BLaER1 (cell line): ENCODE measurements around the gene DSTYK.

Experiments used
- H3K27ac ChIP-seq: shearing (Covaris generic); formaldehyde crosslinking; 2 replicates; pipeline ENCODE4 v1.8.1; 2022
- H3K27me3 ChIP-seq: shearing (Covaris generic); formaldehyde crosslinking; 2 replicates; pipeline ENCODE4 v1.8.1; 2022
- H3K36me3 ChIP-seq: shearing (Covaris generic); formaldehyde crosslinking; 2 replicates; pipeline ENCODE4 v1.8.1; 2022
- H3K4me1 ChIP-seq: shearing (Covaris generic); formaldehyde crosslinking; 2 replicates; pipeline ENCODE4 v1.8.1; 2022
- H3K4me2 ChIP-seq: shearing (Covaris generic); formaldehyde crosslinking; 2 replicates; pipeline ENCODE4 v1.8.1; 2022
- H3K4me3 ChIP-seq: shearing (Covaris generic); formaldehyde crosslinking; 2 replicates; pipeline ENCODE4 v1.8.1; 2022
- H3K9ac ChIP-seq: shearing (Covaris generic); formaldehyde crosslinking; 2 replicates; pipeline ENCODE4 v1.8.1; 2022
- H3K9me3 ChIP-seq: shearing (Covaris generic); formaldehyde crosslinking; 2 replicates; pipeline ENCODE4 v1.8.1; 2022
- H4K20me1 ChIP-seq: shearing (Covaris generic); formaldehyde crosslinking; 2 replicates; pipeline ENCODE4 v1.8.1; 2022
- Cebpa-rat ChIP-seq: shearing (Covaris generic); IDR thresholded peaks from 2 replicates; pipeline ENCODE4 v1.8.1; 2022

Gene DSTYK

DNA sequence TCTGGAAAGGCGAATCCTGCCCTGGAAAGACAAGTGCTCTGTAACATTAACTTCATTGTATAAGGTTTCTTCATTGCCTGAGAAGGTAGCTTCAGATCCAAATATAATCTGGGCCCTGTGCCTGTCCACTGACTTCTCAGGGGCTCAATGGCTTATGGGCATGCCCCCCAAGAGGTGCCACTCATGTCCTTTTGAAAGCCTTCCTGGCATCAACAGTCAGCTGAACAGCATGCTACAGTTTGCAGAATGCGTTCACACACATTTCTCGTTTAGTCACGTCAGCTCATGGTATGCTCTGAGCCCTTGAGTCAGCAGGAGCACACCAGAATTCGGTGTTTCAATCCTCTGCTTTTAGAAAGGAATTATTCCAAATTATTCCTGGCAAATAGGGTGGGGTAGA is 40.1 kb upstream of the DSTYK start:
- Histone ChIP-seq H3K4me3 (no peak overlapping the region), H3K36me3 (no peaks in the 10 kb centered on the region), H4K20me1 (no peaks in the 10 kb centered on the region), H3K9ac (no peak overlapping the region), H3K27ac (no peak overlapping the region), H3K9me3 (no peaks in the 10 kb centered on the region), H3K4me1 (peaks cover 36% of the 10 kb centered on the region), H3K27me3 (peaks cover 4% of the 10 kb centered on the region; the same call in 1 of the 2 replicates), H3K4me2 (no peak overlapping the region)
- TF ChIP-seq Cebpa-rat = no peak

DNA sequence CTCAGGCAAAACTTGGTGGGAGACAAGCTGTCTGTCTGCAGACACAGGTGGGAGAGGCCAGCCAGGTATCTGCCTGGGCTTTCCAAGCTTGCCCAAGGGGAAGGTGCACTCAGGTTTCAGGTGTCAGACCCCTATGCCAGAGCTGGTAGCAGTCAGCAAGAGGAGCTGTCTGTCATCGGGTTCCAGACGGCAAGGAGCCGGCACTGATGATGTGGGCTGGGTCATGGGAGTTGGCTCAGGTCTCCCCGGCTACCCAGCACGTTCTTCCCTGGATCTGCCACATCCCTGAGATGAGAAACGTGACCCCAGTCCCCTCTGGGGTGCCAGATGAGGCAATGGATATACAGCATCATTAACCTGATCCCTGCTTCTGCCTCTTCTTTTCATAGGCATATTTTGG is 39.2 kb upstream of the DSTYK start:
- Histone ChIP-seq H3K4me2 (no peak overlapping the region), H3K27me3 (peaks cover 4% of the 10 kb centered on the region; the same call in 1 of the 2 replicates), H3K4me1 (peaks cover 36% of the 10 kb centered on the region), H3K27ac (no peak overlapping the region), H3K9me3 (no peaks in the 10 kb centered on the region), H4K20me1 (no peaks in the 10 kb centered on the region), H3K4me3 (no peak overlapping the region), H3K36me3 (no peaks in the 10 kb centered on the region), H3K9ac (no peak overlapping the region)
- TF ChIP-seq Cebpa-rat = no peak

DNA sequence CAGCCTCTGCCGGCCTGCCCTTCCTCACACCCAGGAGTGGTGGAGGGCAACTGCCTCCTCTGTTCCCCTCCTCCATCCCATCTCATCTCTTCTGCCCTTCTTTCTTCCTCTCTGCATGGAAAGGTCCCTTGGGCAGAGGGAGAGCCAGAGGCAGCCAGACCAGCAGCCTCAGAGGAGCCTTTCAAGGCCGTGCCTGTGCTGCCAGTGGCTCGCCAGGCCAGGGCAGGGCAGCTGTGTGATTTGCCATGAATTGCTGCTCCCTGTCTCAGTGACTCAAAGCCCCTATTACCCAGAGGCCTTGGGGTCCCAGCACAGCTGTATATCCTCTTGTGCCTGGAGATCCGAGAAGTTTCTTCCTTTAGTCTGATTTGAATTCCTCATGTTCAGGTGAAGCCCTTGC is 38.1 kb upstream of the DSTYK start:
- no peaks in the 10 kb centered on the region for H4K20me1 ChIP-seq
- H3K4me3 ChIP-seq = no peak overlapping the region

DNA sequence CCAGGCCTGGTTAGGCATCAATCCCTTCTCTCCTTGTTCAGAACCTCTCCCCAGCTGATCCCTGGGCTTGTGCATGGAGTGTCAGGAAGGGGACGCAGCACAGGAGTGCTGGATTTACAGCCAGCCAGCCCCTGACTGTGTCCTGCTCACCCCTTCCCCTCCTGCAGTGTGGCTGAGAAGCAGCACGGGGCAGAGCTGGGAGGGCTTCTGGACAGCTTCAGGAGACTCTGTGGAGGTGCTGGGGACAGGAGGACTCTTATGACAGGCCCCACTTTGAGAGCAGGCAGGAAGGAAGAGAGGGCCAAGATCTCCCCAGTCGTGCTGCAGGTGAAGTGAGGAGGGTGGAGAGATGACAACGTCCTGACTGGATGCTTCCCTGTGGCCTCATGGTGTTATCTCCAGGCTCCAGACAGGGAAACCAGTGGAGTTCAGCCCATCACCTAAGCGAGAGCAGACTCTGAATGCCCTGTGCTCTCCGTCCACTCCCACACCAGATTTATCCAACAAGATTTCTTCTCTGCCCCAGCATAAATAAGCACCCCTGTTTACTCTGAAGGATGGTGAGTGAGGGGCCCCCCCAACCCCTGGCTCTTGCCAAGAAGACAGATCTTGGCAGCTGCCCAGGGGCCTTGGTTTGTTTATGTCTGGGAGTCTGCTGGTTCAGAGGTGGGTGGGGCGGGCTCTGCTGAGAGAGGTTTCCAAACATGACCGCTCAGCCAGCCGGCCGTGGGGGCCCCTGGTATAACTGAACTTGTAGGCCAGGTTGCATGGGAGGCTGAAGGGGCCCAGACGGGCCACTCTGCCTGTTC is 37.5 kb upstream of the DSTYK start:
- Histone ChIP-seq H3K9ac (no peak overlapping the region), H3K4me1 (peaks cover 36% of the 10 kb centered on the region), H3K27me3 (peaks cover 4% of the 10 kb centered on the region; the same call in 1 of the 2 replicates), H4K20me1 (no peaks in the 10 kb centered on the region), H3K36me3 (no peaks in the 10 kb centered on the region), H3K4me2 (peak overlapping the region; percentile 80; the same call in 1 of the 2 replicates), H3K4me3 (no peak overlapping the region), H3K9me3 (no peaks in the 10 kb centered on the region), H3K27ac (no peak overlapping the region)
- no peak for TF ChIP-seq Cebpa-rat

More for the DNA sequence above, 38.1 kb upstream of the DSTYK start:
- Histone ChIP-seq H3K4me1 (peaks cover 36% of the 10 kb centered on the region), H3K27ac (no peak overlapping the region), H3K36me3 (no peaks in the 10 kb centered on the region), H3K9ac (no peak overlapping the region), H3K27me3 (peaks cover 4% of the 10 kb centered on the region; the same call in 1 of the 2 replicates), H3K4me2 (no peak overlapping the region), H3K9me3 (no peaks in the 10 kb centered on the region)
- TF ChIP-seq Cebpa-rat = no peak

DNA sequence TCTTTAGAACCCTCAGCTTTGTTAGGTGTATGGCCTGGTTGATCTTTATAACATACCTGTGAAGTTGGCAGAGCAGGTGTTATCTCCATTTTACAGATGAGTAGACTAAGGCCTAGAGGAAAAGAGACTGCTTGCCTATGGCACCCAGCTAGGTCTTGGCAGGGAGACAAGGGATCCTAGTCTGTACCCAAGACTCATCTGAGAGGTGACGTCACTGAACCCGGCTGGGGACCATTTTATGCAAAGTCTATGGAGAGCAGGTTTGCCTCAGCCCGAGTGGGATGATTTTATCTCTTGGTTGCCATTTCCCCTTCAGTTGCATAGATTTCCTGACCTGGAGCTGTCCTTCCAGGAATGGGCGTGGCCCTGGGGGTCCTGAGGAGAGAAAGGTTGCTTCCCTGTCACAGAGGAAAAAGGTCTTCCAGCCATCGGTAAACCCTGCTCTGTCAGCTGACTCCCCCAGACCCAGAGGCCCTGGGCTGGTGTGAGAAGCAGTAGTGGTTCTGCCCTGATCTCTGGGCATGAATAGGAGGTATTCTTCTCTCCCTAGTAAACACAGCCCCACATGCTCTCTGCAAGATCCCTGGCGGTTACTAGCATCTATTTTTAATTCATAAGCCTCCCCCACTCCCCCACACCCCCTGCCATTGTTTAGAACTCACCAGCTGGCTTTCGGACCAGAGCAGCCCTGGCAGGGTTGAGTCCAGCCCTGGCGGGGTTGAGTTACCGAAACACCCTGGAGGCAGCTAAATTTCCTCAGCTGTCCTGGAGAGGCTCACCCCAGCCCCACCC is 35.8 kb upstream of the DSTYK start:
- Histone ChIP-seq H4K20me1 (no peaks in the 10 kb centered on the region), H3K9ac (no peak overlapping the region), H3K4me2 (peak overlapping the region; percentile 80), H3K27ac (peak overlapping the region; percentile 14; the same call in 1 of the 2 replicates), H3K36me3 (no peaks in the 10 kb centered on the region), H3K4me1 (peaks cover 34% of the 10 kb centered on the region), H3K4me3 (no peak overlapping the region), H3K27me3 (peaks cover 4% of the 10 kb centered on the region; the same call in 1 of the 2 replicates), H3K9me3 (no peaks in the 10 kb centered on the region)
- no peak for TF ChIP-seq Cebpa-rat

DNA sequence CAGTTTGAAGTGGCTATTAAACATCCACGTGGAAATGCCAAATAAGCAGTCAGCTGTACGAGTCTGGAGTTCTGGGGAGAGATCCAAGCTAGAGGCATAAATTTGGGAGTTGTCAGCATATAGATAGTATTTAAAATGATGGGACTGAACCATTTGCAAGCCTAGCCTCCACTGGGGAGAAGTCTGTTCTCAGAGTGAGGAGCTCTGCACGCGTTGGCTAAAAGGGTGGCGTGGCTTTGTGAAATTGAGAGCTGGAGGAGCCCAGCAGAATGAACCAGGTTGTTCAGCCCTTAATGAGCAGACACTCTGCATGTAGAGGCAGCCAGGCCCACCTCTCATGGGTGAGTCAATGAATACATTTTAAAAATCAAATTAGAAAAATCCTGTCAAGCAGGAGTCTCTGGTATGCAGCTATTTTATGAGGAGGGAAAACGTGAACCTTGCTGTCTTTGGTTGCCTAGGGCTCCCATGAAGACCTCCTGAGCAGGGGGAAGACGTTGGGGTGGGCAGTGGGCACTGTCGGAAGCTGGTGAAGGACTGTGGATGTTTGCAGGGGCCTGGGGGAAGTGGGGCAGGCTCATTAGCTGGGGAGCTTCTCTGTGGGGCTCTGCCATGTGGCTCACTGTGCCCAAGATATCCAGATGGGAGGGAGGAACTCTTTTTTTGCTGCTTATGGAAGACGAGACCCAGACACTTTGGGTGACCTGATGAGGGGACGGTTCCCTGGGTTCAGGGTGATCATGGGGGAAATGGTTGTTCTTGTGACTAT is 35.0 kb upstream of the DSTYK start:
- no peak overlapping the region for H3K4me3 ChIP-seq
- H3K27ac ChIP-seq = no peak overlapping the region
- no peak for TF ChIP-seq Cebpa-rat
- no peaks in the 10 kb centered on the region for H4K20me1 ChIP-seq
- H3K36me3 ChIP-seq = no peaks in the 10 kb centered on the region
- H3K9me3 ChIP-seq = no peaks in the 10 kb centered on the region
- no peak overlapping the region for H3K9ac ChIP-seq
- H3K4me2 ChIP-seq = peak overlapping the region; percentile 80
- H3K4me1 ChIP-seq = peaks cover 31% of the 10 kb centered on the region
- H3K27me3 ChIP-seq = peaks cover 4% of the 10 kb centered on the region; the same call in 1 of the 2 replicates

DNA sequence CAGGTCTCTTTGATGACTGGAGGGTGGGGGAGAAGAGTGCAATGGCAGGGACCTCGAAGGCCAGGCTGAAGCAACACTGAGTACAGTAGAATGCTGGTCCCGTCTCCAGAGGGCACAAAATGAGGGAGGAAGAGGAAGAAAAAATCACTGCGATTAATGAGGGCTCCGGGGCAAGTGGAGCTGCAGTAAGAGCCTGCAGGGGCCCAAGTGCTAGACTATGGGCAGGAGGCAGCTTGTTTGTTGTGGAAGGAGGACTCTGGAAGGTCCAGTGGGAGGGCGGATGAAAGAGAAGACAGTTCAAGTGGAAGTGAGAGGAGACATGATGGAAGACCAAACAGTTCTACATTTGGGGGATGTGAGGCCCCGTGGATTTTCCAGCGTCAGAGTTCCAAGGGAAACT is 33.6 kb upstream of the DSTYK start:
- Histone ChIP-seq H3K4me2 (no peak overlapping the region), H3K36me3 (no peaks in the 10 kb centered on the region), H3K9ac (no peak overlapping the region), H3K4me1 (peaks cover 33% of the 10 kb centered on the region), H4K20me1 (no peaks in the 10 kb centered on the region), H3K9me3 (no peaks in the 10 kb centered on the region), H3K4me3 (no peak overlapping the region), H3K27me3 (peaks cover 4% of the 10 kb centered on the region; the same call in 1 of the 2 replicates), H3K27ac (no peak overlapping the region)
- no peak for TF ChIP-seq Cebpa-rat

DNA sequence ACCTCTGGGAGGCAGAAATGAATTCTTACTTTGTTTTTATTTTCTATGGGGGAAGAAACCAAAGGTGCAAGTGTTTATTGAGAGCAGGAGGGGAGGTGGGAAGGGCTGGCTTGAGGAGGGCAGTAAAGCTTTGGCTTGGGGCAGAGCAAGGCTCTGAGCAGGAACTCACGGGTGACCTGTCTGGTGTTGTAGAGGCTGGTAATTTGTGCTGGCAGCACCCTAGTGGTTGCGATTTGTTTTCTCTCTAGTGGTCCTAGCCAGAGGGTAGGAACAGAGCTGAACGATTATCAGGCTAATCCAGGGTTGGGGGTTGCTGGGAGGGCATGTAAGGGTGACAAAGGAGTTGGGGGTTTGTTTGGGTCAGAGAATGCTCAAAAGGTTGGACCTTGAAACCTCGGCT is 32.9 kb upstream of the DSTYK start:
- Histone ChIP-seq H3K4me2 (no peak overlapping the region), H3K36me3 (no peaks in the 10 kb centered on the region), H3K27ac (no peak overlapping the region), H3K4me1 (peaks cover 37% of the 10 kb centered on the region), H3K27me3 (peaks cover 4% of the 10 kb centered on the region; the same call in 1 of the 2 replicates), H3K9me3 (no peaks in the 10 kb centered on the region), H3K4me3 (no peak overlapping the region), H4K20me1 (no peaks in the 10 kb centered on the region), H3K9ac (no peak overlapping the region)
- no peak for TF ChIP-seq Cebpa-rat

DNA sequence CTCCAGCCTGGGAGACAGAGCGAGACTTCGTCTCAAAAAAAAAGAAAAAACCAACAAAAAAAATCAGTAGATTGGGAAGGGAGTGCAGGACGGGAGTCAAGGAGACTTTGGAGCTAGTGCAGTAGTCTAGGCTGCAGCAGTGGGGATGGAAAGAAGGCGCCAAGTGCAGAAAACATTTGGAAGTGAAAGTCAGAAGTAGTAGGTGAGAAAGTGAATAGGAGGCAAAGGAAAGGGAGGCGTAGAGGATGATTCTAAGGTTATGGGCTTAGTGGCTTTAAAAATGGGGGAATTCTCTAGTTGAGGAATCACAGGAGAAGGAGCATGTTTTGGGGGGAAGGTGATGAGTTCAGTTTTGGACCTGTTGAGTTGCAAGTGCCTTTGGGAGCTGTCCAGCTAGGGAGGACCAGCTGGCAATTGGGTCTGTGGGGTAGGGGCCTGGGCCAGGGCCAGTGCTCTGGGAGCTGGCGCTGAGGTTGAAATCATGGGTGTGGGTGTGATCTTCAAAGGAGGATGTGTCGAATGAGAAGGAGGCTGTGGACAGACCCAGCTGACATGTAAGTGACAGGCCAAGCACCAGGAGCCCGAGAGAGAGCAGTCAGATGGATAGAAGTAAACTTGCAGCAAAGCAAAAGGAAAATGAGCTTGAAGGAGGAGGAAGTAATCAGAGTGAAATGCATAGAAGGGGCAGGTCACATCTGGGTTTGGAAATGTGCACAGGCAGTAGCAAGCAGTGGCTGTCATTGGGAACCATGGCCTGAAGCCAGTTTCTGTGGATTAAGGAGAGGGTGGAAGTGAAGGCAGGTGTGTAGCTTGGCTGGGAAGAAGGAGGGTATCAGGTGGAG is 32.1 kb upstream of the DSTYK start:
- no peaks in the 10 kb centered on the region for H3K36me3 ChIP-seq
- no peak for TF ChIP-seq Cebpa-rat
- no peaks in the 10 kb centered on the region for H3K9me3 ChIP-seq
- peaks cover 4% of the 10 kb centered on the region; the same call in 1 of the 2 replicates for H3K27me3 ChIP-seq
- H3K27ac ChIP-seq = no peak overlapping the region
- no peak overlapping the region for H3K4me2 ChIP-seq
- peaks cover 36% of the 10 kb centered on the region for H3K4me1 ChIP-seq
- no peak overlapping the region for H3K9ac ChIP-seq
- no peak overlapping the region for H3K4me3 ChIP-seq
- no peaks in the 10 kb centered on the region for H4K20me1 ChIP-seq
